ENCODE results near the gene USP16. TPM values are rescaled to one million over a fixed set of nuclear protein-coding genes. Genes with fewer than 3 reads are reported as not detected.

Gene USP16
- total and polyA plus RNA-seq, 2 of the 13 experiments (the other 11 are each of a cell fraction or from before 2014, with no cell fraction given): 16.5 to 46.9 TPM

DNA sequence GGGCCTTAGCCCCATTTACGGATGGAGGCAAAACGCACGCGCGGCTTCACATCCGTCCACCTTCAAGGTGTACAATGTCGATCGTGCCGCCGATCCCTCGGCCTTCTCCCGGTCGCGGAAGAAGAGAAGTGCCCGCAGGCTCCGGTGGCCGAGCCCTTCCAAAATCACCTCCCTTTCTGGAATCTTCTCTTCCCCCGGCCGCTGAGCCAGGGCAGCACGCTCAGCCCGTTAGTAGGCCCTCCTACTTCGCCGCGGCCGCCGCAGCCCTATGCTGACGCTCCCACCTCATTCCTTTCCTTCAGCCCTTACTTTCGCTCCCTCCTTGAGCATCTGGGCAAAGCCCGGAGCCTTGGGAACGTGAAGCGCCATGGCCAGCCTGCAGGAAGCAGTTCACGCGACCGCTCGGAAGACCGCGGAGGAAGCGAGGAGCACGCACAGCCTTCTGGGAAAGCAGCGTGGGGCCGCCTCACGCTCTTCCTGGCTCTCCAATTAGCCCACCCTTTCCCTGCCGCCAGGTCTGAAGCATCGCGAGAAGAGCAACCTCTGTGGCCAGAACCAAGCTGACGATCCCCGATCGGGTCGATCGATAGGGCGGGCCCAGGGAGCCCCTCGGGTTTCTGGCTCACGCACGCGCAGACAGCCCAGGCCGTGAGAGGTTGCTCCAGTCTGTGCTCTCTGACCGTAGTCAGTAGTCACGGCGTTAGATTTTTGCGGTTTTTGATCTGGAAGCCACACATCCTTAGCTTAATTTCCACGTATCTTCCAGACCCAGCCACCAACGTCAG, 48.9 kb downstream of the USP16 start, which contains the start of gene CCT8 (continued):
- peak; percentile 59; the same call in 1 of the 2 replicates for TF ChIP-seq ZNF20 (CRISPR knock-in tag; IDR thresholded peaks at IDR 0.05)
- TF ChIP-seq, protein P1, sequence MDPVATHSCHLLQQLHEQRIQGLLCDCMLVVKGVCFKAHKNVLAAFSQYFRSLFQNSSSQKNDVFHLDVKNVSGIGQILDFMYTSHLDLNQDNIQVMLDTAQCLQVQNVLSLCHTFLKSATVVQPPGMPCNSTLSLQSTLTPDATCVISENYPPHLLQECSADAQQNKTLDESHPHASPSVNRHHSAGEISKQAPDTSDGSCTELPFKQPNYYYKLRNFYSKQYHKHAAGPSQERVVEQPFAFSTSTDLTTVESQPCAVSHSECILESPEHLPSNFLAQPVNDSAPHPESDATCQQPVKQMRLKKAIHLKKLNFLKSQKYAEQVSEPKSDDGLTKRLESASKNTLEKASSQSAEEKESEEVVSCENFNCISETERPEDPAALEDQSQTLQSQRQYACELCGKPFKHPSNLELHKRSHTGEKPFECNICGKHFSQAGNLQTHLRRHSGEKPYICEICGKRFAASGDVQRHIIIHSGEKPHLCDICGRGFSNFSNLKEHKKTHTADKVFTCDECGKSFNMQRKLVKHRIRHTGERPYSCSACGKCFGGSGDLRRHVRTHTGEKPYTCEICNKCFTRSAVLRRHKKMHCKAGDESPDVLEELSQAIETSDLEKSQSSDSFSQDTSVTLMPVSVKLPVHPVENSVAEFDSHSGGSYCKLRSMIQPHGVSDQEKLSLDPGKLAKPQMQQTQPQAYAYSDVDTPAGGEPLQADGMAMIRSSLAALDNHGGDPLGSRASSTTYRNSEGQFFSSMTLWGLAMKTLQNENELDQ (CRISPR knock-in tag; IDR thresholded peaks at IDR 0.05; ENCODE audit: borderline replicate concordance): no peak
- TF ChIP-seq, protein P2, sequence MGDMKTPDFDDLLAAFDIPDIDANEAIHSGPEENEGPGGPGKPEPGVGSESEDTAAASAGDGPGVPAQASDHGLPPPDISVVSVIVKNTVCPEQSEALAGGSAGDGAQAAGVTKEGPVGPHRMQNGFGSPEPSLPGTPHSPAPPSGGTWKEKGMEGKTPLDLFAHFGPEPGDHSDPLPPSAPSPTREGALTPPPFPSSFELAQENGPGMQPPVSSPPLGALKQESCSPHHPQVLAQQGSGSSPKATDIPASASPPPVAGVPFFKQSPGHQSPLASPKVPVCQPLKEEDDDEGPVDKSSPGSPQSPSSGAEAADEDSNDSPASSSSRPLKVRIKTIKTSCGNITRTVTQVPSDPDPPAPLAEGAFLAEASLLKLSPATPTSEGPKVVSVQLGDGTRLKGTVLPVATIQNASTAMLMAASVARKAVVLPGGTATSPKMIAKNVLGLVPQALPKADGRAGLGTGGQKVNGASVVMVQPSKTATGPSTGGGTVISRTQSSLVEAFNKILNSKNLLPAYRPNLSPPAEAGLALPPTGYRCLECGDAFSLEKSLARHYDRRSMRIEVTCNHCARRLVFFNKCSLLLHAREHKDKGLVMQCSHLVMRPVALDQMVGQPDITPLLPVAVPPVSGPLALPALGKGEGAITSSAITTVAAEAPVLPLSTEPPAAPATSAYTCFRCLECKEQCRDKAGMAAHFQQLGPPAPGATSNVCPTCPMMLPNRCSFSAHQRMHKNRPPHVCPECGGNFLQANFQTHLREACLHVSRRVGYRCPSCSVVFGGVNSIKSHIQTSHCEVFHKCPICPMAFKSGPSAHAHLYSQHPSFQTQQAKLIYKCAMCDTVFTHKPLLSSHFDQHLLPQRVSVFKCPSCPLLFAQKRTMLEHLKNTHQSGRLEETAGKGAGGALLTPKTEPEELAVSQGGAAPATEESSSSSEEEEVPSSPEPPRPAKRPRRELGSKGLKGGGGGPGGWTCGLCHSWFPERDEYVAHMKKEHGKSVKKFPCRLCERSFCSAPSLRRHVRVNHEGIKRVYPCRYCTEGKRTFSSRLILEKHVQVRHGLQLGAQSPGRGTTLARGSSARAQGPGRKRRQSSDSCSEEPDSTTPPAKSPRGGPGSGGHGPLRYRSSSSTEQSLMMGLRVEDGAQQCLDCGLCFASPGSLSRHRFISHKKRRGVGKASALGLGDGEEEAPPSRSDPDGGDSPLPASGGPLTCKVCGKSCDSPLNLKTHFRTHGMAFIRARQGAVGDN (CRISPR knock-in tag; IDR thresholded peaks at IDR 0.05): peak; percentile 96
- TF ChIP-seq ELF3 (CRISPR knock-in tag; IDR thresholded peaks at IDR 0.05): peak; percentile 76
- TF ChIP-seq IKZF1 (IDR thresholded peaks at IDR 0.05): no peak
- TF ChIP-seq PCBP1 (IDR thresholded peaks at IDR 0.05; ENCODE audit: borderline replicate concordance, low read depth, low read length): peak; percentile 76; the same call in 1 of the 2 replicates
- TF ChIP-seq, protein P3, sequence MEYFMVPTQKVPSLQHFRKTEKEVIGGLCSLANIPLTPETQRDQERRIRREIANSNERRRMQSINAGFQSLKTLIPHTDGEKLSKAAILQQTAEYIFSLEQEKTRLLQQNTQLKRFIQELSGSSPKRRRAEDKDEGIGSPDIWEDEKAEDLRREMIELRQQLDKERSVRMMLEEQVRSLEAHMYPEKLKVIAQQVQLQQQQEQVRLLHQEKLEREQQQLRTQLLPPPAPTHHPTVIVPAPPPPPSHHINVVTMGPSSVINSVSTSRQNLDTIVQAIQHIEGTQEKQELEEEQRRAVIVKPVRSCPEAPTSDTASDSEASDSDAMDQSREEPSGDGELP (IDR thresholded peaks at IDR 0.05; ENCODE audit: borderline replicate concordance, low read depth): peak; percentile 65; the same call in 1 of the 2 replicates
- TF ChIP-seq, protein P4, sequence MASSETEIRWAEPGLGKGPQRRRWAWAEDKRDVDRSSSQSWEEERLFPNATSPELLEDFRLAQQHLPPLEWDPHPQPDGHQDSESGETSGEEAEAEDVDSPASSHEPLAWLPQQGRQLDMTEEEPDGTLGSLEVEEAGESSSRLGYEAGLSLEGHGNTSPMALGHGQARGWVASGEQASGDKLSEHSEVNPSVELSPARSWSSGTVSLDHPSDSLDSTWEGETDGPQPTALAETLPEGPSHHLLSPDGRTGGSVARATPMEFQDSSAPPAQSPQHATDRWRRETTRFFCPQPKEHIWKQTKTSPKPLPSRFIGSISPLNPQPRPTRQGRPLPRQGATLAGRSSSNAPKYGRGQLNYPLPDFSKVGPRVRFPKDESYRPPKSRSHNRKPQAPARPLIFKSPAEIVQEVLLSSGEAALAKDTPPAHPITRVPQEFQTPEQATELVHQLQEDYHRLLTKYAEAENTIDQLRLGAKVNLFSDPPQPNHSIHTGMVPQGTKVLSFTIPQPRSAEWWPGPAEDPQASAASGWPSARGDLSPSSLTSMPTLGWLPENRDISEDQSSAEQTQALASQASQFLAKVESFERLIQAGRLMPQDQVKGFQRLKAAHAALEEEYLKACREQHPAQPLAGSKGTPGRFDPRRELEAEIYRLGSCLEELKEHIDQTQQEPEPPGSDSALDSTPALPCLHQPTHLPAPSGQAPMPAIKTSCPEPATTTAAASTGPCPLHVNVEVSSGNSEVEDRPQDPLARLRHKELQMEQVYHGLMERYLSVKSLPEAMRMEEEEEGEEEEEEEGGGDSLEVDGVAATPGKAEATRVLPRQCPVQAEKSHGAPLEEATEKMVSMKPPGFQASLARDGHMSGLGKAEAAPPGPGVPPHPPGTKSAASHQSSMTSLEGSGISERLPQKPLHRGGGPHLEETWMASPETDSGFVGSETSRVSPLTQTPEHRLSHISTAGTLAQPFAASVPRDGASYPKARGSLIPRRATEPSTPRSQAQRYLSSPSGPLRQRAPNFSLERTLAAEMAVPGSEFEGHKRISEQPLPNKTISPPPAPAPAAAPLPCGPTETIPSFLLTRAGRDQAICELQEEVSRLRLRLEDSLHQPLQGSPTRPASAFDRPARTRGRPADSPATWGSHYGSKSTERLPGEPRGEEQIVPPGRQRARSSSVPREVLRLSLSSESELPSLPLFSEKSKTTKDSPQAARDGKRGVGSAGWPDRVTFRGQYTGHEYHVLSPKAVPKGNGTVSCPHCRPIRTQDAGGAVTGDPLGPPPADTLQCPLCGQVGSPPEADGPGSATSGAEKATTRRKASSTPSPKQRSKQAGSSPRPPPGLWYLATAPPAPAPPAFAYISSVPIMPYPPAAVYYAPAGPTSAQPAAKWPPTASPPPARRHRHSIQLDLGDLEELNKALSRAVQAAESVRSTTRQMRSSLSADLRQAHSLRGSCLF (CRISPR knock-in tag; IDR thresholded peaks at IDR 0.05; ENCODE audit: borderline replicate concordance): no peak
- TF ChIP-seq ZNF550 (CRISPR knock-in tag; IDR thresholded peaks at IDR 0.05; ENCODE audit: borderline replicate concordance): no peak
- peak; percentile 92 for TF ChIP-seq SRF (IDR thresholded peaks at IDR 0.05; ENCODE audit: low read depth, low read length)
- no peak for TF ChIP-seq ZNF432 (CRISPR knock-in tag; IDR thresholded peaks at IDR 0.05; ENCODE audit: borderline replicate concordance)
- TF ChIP-seq, protein P5, sequence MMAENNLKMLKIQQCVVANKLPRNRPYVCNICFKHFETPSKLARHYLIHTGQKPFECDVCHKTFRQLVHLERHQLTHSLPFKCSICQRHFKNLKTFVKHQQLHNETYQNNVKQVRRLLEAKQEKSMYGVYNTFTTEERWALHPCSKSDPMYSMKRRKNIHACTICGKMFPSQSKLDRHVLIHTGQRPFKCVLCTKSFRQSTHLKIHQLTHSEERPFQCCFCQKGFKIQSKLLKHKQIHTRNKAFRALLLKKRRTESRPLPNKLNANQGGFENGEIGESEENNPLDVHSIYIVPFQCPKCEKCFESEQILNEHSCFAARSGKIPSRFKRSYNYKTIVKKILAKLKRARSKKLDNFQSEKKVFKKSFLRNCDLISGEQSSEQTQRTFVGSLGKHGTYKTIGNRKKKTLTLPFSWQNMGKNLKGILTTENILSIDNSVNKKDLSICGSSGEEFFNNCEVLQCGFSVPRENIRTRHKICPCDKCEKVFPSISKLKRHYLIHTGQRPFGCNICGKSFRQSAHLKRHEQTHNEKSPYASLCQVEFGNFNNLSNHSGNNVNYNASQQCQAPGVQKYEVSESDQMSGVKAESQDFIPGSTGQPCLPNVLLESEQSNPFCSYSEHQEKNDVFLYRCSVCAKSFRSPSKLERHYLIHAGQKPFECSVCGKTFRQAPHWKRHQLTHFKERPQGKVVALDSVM (CRISPR knock-in tag; IDR thresholded peaks at IDR 0.05): peak; percentile 58

Measured in HepG2 (cell line).